ENCODE data around the gene IDH3B.
"Not testable (repeated sequence)": the region's sequence is repeated elsewhere in the genome, so short reads cannot be mapped to it uniquely, and the experiment has no call there.

DNA sequence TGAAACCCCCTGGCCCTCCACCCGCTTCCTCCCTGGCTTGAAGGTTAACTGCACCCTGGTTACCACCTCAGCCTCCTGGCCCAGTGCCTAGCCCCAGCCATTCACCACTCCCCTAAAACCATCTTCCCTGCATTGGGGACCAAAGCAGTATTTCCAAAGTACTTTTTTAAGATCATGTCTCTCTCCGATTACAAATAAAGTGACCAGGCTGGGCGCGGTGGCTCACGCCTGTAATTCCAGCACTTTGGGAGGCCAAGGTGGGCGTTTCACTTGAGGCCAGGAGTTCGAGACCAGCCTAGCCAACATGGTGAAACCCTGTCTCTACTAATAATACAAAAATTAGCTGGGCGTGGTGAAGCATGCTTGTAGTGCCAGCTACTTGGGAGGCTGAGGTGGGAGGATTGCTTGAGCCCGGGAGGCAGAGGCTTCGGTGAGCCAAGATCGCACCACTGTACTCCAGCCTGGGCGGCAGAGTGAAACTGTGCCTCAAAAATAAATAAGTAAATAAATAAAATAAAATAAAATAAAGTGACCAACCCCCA, 32.0 kb upstream of the IDH3B start:
- not testable (repeated sequence) for TF ChIP-seq POLR2A (IDR thresholded peaks at IDR 0.05)
- TF ChIP-seq, protein P1, sequence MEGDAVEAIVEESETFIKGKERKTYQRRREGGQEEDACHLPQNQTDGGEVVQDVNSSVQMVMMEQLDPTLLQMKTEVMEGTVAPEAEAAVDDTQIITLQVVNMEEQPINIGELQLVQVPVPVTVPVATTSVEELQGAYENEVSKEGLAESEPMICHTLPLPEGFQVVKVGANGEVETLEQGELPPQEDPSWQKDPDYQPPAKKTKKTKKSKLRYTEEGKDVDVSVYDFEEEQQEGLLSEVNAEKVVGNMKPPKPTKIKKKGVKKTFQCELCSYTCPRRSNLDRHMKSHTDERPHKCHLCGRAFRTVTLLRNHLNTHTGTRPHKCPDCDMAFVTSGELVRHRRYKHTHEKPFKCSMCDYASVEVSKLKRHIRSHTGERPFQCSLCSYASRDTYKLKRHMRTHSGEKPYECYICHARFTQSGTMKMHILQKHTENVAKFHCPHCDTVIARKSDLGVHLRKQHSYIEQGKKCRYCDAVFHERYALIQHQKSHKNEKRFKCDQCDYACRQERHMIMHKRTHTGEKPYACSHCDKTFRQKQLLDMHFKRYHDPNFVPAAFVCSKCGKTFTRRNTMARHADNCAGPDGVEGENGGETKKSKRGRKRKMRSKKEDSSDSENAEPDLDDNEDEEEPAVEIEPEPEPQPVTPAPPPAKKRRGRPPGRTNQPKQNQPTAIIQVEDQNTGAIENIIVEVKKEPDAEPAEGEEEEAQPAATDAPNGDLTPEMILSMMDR (IDR thresholded peaks at IDR 0.05): not testable (repeated sequence)
